ENCODE data around the gene DCC.

- TF ChIP-seq EZH2 (IDR thresholded peaks at IDR 0.05; ENCODE audit: insufficient read depth, poor library complexity, severe bottlenecking) (no peak), EZH2phosphoT487 (IDR thresholded peaks at IDR 0.05; ENCODE audit: insufficient read depth, low read depth) (no peak)
These were observed 426.1 kb downstream of the DCC start for GRCh38 chr18:52766002-52766545.
